IMR-90 (cell line): ENCODE measurements around the gene DENND6A.

Source experiments
- RFX5 ChIP-seq: IDR thresholded peaks from 2 replicates; pipeline ENCODE4 v1.8.0; 2012; ENCODE audit warnings: low read depth, mild to moderate bottlenecking, low read length, moderate library complexity
- TF ChIP-seq, protein P1 (sequence below): conservative IDR thresholded peaks from 2 replicates; pipeline ENCODE4 v1.5.1; 2012; ENCODE audit warnings: mild to moderate bottlenecking, low read depth, low read length, improper control_type of control experiment

DNA sequence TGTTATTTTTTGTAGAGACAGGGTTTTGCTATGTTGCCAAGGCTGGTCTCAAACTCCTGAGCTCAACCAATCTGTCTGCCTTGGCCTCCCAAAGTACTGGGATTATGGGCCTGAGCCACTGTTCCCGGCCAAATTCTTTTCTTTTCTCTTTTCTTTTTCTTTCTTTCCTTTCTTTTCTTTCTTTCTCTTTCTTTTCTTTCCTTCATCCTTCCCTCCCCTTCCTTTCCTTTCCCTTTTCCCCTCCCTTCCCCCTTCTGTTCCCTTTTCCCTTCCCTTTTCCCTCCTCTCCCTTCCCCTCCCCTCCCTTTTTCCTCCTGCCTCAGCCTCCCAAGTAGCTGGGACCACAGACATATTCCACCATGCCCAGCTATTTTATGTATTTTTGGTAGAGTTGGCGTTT lies 92.7 kb downstream of the DENND6A start:
- no peak for TF ChIP-seq RFX5
- TF ChIP-seq, protein P1, sequence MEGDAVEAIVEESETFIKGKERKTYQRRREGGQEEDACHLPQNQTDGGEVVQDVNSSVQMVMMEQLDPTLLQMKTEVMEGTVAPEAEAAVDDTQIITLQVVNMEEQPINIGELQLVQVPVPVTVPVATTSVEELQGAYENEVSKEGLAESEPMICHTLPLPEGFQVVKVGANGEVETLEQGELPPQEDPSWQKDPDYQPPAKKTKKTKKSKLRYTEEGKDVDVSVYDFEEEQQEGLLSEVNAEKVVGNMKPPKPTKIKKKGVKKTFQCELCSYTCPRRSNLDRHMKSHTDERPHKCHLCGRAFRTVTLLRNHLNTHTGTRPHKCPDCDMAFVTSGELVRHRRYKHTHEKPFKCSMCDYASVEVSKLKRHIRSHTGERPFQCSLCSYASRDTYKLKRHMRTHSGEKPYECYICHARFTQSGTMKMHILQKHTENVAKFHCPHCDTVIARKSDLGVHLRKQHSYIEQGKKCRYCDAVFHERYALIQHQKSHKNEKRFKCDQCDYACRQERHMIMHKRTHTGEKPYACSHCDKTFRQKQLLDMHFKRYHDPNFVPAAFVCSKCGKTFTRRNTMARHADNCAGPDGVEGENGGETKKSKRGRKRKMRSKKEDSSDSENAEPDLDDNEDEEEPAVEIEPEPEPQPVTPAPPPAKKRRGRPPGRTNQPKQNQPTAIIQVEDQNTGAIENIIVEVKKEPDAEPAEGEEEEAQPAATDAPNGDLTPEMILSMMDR, result no peak
